ENCODE measurements around the gene PDE4D. TPM values are rescaled to one million over a fixed set of nuclear protein-coding genes. Genes with fewer than 3 reads are reported as not detected.

The PDE4D gene
- total and polyA plus RNA-seq, 2 of the 4 experiments (the other 2 are of a cell fraction), result 1.4 to 7.9 TPM

DNA sequence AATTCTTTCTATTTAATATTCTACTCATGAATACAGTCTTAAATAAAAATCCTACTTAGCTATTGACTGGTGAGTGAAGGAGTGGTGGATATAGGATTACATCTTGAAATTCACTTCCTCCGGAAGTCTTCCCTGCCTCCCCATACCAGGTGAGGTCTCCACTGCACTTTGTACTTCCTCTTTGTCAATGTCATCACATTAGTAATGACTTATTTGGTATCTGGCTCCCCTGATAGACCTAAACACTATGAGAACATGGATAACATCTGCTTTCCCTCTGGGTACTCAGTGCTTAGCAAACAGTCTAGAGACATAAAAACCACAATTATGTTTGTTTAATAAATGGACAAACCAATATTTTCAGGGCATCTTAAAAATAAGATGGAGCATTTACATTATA is 532.1 kb downstream of the PDE4D start:
- Histone ChIP-seq H3K4me3 (ENCODE audit: insufficient read depth, low read depth, low read length) (no peak overlapping the region), H2BK20ac (ENCODE audit: low read depth, low read length) (no peak overlapping the region), H3K9me3 (ENCODE audit: control insufficient read depth, insufficient read depth, low read length) (no peaks in the 10 kb centered on the region), H2BK5ac (ENCODE audit: low read depth, low read length, poor library complexity, severe bottlenecking) (no peak overlapping the region), H2AK9ac (replicated peaks; ENCODE audit: low read depth, low read length, poor library complexity) (no peak overlapping the region), H3K9me1 (ENCODE audit: insufficient read depth, low read length) (no peaks in the 10 kb centered on the region), H2AFZ (replicated peaks; ENCODE audit: low read length, poor library complexity) (no peak overlapping the region), H4K20me1 (ENCODE audit: insufficient read depth, low read length) (no peaks in the 10 kb centered on the region), H2BK15ac (ENCODE audit: low read depth, low read length) (no peak overlapping the region), H3K27ac (ENCODE audit: insufficient read depth, low read length) (no peak overlapping the region), H3K27me3 (ENCODE audit: control insufficient read depth, insufficient read depth, low read length) (peaks cover 4% of the 10 kb centered on the region), H2AK5ac (ENCODE audit: low read depth, low read length) (no peak overlapping the region), H4K91ac (ENCODE audit: insufficient read depth, low read depth, low read length) (no peak overlapping the region), H3K9ac (ENCODE audit: low read depth, low read length) (no peak overlapping the region), H3K23ac (ENCODE audit: low read depth, low read length) (no peak overlapping the region), H3K79me1 (ENCODE audit: low read depth in 1 of 2, low read length in 2 of 2) (no peaks in the 10 kb centered on the region), H4K8ac (ENCODE audit: low read depth in 2 of 2, low read length in 2 of 2) (no peak overlapping the region), H3K18ac (ENCODE audit: low read depth, low read length) (no peak overlapping the region), H3K14ac (replicated peaks; ENCODE audit: low read depth, low read length) (no peak overlapping the region), H2BK120ac (ENCODE audit: low read depth, low read length) (no peak overlapping the region), H4K5ac (ENCODE audit: low read depth, low read length) (no peak overlapping the region), H3K36me3 (ENCODE audit: control insufficient read depth, insufficient read depth, low read length) (no peaks in the 10 kb centered on the region), H3K4me1 (ENCODE audit: control insufficient read depth, insufficient read depth, low read length) (no peaks in the 10 kb centered on the region), H3K4me2 (ENCODE audit: low read depth, low read length) (no peak overlapping the region), H3K56ac (ENCODE audit: extremely low read depth, insufficient read depth, low read length) (no peak overlapping the region), H3K4ac (ENCODE audit: low read depth, low read length) (no peak overlapping the region)
- no peak for ATAC-seq (ENCODE audit: low read depth)
- ChIA-PET POLR2A (ENCODE audit: unreplicated experiment) (no interaction called here), CTCF (interaction anchor here (0.6 kb wide), 1 partner anchor 652 kb away, joined by 3 read pairs; no protein-coding TSS in a partner anchor)
- dilution Hi-C loops (cut with HindIII; ENCODE audit: low sequenced_read_pairs, unreplicated experiment), result loop anchor here (25.0 kb wide), 1 partner anchor 174 kb away; no protein-coding TSS in a partner anchor
- DNase-seq, result no peak
- no CpG with 5 or more reads among the region's 1 CpG for WGBS, 2 experiments (ENCODE audit: extremely low coverage in 2 of 2, insufficient read length in 1 of 2)
- BruUV-seq (replicated peaks), result no TSS peak
- TF ChIP-seq FOS (IDR thresholded peaks at IDR 0.05; ENCODE audit: low read depth, low read length), result no peak
- TF ChIP-seq CEBPB (IDR thresholded peaks at IDR 0.05; ENCODE audit: low read depth, low read length), result no peak
- TF ChIP-seq, protein P1, sequence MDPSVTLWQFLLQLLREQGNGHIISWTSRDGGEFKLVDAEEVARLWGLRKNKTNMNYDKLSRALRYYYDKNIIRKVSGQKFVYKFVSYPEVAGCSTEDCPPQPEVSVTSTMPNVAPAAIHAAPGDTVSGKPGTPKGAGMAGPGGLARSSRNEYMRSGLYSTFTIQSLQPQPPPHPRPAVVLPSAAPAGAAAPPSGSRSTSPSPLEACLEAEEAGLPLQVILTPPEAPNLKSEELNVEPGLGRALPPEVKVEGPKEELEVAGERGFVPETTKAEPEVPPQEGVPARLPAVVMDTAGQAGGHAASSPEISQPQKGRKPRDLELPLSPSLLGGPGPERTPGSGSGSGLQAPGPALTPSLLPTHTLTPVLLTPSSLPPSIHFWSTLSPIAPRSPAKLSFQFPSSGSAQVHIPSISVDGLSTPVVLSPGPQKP (IDR thresholded peaks at IDR 0.05; ENCODE audit: borderline replicate concordance, low read depth, low read length), result no peak
- intact Hi-C loops (cut with micrococcal nuclease), result loop anchor here (5.0 kb wide), 1 partner anchor 459 kb away; no protein-coding TSS in a partner anchor
- in situ Hi-C loops (cut with MboI; ENCODE audit: low sequenced_read_pairs), result loop anchor here (25.0 kb wide), 1 partner anchor 474 kb away; no protein-coding TSS in a partner anchor

Measured in IMR-90 (cell line).